DND-41 (cell line): ENCODE measurements around the gene MXI1.

Source experiments
- ATAC-seq: fragments of 200-7000 bp; cut with Tn5 transposase; 3 replicates; pipeline ENCODE4 v1.9.1; 2021; ENCODE audit warnings: low read depth; ENCODE audit not compliant: insufficient read depth
- DNase-seq: peaks from one replicate; pipeline ENCODE4 v3.0.0-alpha.2; 2020
- H2AFZ ChIP-seq: 2 replicates; pipeline ENCODE4 v1.6.0; 2012; ENCODE audit warnings: low read depth, low read length
- H3K27ac ChIP-seq: 2 replicates; pipeline ENCODE4 v1.5.1; 2012; ENCODE audit warnings: low read length, inconsistent platforms
- H3K27me3 ChIP-seq: fragments of 200-600 bp; sonication (generic); 2 replicates; pipeline ENCODE4 v1.6.0; 2012; ENCODE audit warnings: low read length, mild to moderate bottlenecking, inconsistent platforms; ENCODE audit not compliant: insufficient read depth, poor library complexity
- H3K36me3 ChIP-seq: 2 replicates; pipeline ENCODE4 v1.5.1; 2012; ENCODE audit warnings: low read length, inconsistent platforms; ENCODE audit not compliant: insufficient read depth
- H3K4me1 ChIP-seq: 2 replicates; pipeline ENCODE4 v1.5.1; 2012; ENCODE audit warnings: mild to moderate bottlenecking, low read length; ENCODE audit not compliant: insufficient read depth
- H3K4me2 ChIP-seq: 2 replicates; pipeline ENCODE4 v1.6.0; 2012; ENCODE audit warnings: mild to moderate bottlenecking, moderate library complexity, low read length, inconsistent platforms; ENCODE audit not compliant: insufficient read depth
- H3K4me3 ChIP-seq, 2 experiments: fragments of 200-600 bp in 1 of 2; shearing (Covaris generic) in 1 of 2; 2 replicates each; pipeline ENCODE4 v1.5.1; 2012 to 2016; ENCODE audit warnings: inconsistent platforms in 2 of 2, low read length in 2 of 2, mild to moderate bottlenecking in 2 of 2, low read depth in 1 of 2, moderate library complexity in 1 of 2
- H3K79me2 ChIP-seq: 2 replicates; pipeline ENCODE4 v1.6.0; 2012; ENCODE audit warnings: low read length, inconsistent platforms; ENCODE audit not compliant: insufficient read depth
- H3K9ac ChIP-seq: 2 replicates; pipeline ENCODE4 v1.6.0; 2012; ENCODE audit warnings: low read depth, mild to moderate bottlenecking, inconsistent platforms, low read length, moderate library complexity
- H3K9me3 ChIP-seq: 2 replicates; pipeline ENCODE4 v1.5.1; 2012; ENCODE audit warnings: low read length, moderate library complexity, mild to moderate bottlenecking, inconsistent platforms; ENCODE audit not compliant: insufficient read depth, severe bottlenecking
- H4K20me1 ChIP-seq: 2 replicates; pipeline ENCODE4 v1.6.0; 2012; ENCODE audit warnings: low read length; ENCODE audit not compliant: insufficient read depth
- CTCF ChIP-seq: IDR thresholded peaks from 2 replicates; pipeline ENCODE4 v1.5.1; 2012; ENCODE audit warnings: borderline replicate concordance, low read length, moderate library complexity, mild to moderate bottlenecking; ENCODE audit not compliant: poor library complexity, severe bottlenecking; ENCODE audit errors: extremely low read depth
- EZH2 ChIP-seq: IDR thresholded peaks from 3 replicates; pipeline ENCODE4 v1.6.1; 2012; ENCODE audit warnings: borderline replicate concordance, low read depth, mild to moderate bottlenecking, moderate library complexity, low read length, inconsistent platforms; ENCODE audit not compliant: severe bottlenecking

MXI1 gene

GRCh38 chr10:110276603-110277002 is 69.2 kb downstream of the MXI1 start:
- DNase-seq (no peak), ATAC-seq (no peak)
- peaks cover 8% of the 10 kb centered on the region; the same call in 1 of the 2 replicates for H3K4me1 ChIP-seq

DNA sequence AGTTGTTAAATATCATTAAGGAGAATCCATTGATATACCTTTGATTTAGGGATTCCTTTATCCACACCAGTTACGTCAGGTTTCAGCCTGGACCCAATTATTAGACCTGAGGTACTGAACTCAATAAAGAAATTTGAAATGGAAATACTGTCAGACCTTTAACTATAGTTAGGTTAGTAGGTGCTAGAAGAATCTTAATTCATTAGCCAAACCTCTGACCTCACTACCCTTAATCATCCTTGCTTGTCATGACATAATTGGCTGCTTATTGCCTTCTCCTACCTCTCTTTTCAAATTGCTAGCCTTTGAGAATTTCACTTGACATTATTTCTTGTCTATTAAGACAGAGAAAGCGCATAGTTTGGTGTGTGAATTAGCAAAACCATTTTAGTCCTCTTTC is 70.2 kb downstream of the MXI1 start:
- no peaks in the 10 kb centered on the region for H4K20me1 ChIP-seq
- no peak for ATAC-seq
- 0 out of 2 replicates have a peak, but pooled peaks cover 4% of the 10 kb centered on the region for H3K36me3 ChIP-seq
- no peak overlapping the region for H3K4me3 ChIP-seq
- H3K4me2 ChIP-seq, result no peak overlapping the region
- no peak overlapping the region for H3K9ac ChIP-seq
- peaks cover 8% of the 10 kb centered on the region; the same call in 1 of the 2 replicates for H3K4me1 ChIP-seq
- no peak for DNase-seq
- TF ChIP-seq EZH2 (no peak), CTCF (no peak)
- no peak overlapping the region for H3K27ac ChIP-seq
- no peaks in the 10 kb centered on the region for H3K9me3 ChIP-seq
- H3K27me3 ChIP-seq, result no peaks in the 10 kb centered on the region
- H3K79me2 ChIP-seq, result no peaks in the 10 kb centered on the region
- no peak overlapping the region for H2AFZ ChIP-seq

More at GRCh38 chr10:110276603-110277002, 69.2 kb downstream of the MXI1 start:
- Histone ChIP-seq H3K27me3 (no peaks in the 10 kb centered on the region), H3K79me2 (no peaks in the 10 kb centered on the region), H3K27ac (no peak overlapping the region), H3K36me3 (0 out of 2 replicates have a peak, but pooled peaks cover 4% of the 10 kb centered on the region), H3K4me2 (no peak overlapping the region), H4K20me1 (no peaks in the 10 kb centered on the region), H3K9me3 (no peaks in the 10 kb centered on the region), H3K4me3 (no peak overlapping the region), H3K9ac (no peak overlapping the region), H2AFZ (no peak overlapping the region)
- TF ChIP-seq CTCF (no peak), EZH2 (no peak)

DNA sequence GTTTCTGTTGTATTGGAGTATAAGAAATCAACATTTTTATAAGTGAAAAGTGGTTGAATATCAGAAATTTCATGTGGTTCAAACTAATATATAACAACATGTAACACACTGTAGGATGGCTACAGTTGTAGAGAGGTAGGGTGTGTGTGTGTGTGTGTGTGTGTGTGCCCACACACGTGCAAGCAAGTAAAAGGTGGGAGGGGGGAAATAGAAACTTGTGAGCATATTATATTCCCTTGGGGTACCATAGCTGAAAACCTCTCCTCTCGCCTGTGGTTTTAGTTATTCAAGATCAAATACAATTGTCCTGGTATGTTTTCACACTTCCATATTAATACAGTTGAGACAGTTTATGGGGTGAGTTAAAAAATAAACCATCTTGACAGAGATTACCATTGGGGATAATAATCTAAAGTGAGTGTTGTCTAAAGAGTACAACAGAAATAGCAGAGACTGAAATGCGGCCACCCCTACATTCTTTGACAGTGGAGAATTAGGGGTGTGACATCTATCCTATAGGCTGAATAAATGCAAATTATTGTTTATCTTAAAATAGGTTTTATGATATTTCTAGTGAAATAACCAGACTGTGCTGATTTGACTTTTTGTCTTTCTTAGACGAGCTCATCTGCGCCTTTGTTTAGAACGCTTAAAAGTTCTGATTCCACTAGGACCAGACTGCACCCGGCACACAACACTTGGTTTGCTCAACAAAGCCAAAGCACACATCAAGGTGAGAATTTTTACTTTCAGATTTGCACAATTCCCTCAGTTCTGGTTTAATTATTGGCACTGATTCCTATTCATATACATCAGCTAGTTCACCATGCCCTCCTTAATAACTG is 71.4 kb downstream of the MXI1 start:
- no peak for DNase-seq
- no peaks in the 10 kb centered on the region for H4K20me1 ChIP-seq
- TF ChIP-seq EZH2 (no peak), CTCF (no peak)
- no peak overlapping the region for H3K4me2 ChIP-seq
- peaks cover 8% of the 10 kb centered on the region; the same call in 1 of the 2 replicates for H3K4me1 ChIP-seq
- no peaks in the 10 kb centered on the region for H3K27me3 ChIP-seq
- H3K4me3 ChIP-seq, result no peak overlapping the region
- ATAC-seq, result 0 out of 3 replicates have a peak, but pooled peaks have one; percentile 19
- H3K9ac ChIP-seq, result no peak overlapping the region
- H3K27ac ChIP-seq, result no peak overlapping the region
- H3K9me3 ChIP-seq, result no peaks in the 10 kb centered on the region
- no peak overlapping the region for H2AFZ ChIP-seq
- 0 out of 2 replicates have a peak, but pooled peaks cover 4% of the 10 kb centered on the region for H3K36me3 ChIP-seq
- no peaks in the 10 kb centered on the region for H3K79me2 ChIP-seq
